MV-4-11 (cell line): ENCODE results near the gene KLHL11.

ENCODE experiments used
- DNase-seq: peaks from one replicate; lab custom pipeline; 2025; lab: John Stamatoyannopoulos, UW

KLHL11 gene, protein sequence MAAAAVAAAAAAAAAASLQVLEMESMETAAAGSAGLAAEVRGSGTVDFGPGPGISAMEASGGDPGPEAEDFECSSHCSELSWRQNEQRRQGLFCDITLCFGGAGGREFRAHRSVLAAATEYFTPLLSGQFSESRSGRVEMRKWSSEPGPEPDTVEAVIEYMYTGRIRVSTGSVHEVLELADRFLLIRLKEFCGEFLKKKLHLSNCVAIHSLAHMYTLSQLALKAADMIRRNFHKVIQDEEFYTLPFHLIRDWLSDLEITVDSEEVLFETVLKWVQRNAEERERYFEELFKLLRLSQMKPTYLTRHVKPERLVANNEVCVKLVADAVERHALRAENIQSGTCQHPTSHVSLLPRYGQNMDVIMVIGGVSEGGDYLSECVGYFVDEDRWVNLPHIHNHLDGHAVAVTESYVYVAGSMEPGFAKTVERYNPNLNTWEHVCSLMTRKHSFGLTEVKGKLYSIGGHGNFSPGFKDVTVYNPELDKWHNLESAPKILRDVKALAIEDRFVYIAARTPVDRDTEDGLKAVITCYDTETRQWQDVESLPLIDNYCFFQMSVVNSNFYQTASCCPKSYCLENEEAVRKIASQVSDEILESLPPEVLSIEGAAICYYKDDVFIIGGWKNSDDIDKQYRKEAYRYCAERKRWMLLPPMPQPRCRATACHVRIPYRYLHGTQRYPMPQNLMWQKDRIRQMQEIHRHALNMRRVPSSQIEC

DNA sequence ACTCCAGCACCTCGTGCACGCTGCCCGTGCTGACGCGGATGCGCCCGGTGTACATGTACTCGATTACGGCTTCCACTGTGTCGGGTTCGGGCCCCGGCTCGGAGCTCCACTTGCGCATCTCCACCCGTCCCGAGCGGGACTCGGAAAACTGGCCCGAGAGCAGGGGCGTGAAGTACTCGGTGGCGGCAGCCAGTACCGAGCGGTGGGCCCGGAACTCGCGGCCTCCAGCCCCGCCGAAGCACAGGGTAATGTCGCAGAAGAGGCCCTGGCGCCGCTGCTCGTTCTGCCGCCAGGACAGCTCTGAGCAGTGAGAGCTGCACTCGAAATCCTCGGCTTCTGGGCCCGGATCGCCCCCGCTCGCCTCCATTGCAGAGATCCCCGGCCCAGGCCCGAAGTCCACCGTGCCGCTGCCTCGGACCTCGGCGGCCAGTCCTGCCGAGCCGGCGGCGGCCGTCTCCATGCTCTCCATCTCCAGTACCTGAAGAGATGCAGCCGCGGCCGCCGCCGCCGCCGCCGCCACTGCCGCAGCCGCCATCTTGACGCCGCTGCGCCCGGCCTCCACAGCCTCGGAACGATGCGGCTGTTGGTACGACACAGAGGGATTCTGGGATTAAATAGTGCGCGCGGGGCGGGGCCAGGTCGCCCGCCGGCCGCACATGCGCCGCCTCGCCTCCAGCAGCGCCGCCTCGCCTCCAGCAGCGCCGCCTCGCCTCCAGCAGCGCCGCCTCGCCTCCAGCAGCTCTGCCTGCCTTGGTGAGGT, at the start of gene KLHL11:
TSS of gene KLHL11 (minus strand) at position 588 of the 760 bp plus-strand sequence. CDS start at position 535, 53 bp downstream.
- peak; percentile 80 for DNase-seq

DNA sequence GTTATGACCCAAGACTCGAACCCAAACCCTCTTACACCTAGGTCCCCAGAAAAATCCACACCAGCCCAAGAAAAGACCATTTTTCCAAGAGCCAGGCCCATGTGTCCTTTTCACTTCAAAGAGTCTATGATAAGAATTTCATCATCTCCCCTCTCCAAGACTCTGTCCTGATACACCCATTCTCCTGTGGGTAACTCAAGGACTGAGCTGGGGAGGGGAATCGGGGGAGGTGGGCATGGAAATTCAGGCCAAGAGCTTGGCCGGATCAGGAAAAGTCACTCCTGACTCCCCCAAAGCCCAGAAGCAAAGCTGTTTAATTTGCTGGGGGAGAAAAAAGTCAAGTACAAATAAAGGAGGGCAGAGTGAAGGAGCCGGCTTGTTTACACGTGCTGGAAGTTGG, 49.8 kb upstream of the KLHL11 start:
- DNase-seq, result no peak

DNA sequence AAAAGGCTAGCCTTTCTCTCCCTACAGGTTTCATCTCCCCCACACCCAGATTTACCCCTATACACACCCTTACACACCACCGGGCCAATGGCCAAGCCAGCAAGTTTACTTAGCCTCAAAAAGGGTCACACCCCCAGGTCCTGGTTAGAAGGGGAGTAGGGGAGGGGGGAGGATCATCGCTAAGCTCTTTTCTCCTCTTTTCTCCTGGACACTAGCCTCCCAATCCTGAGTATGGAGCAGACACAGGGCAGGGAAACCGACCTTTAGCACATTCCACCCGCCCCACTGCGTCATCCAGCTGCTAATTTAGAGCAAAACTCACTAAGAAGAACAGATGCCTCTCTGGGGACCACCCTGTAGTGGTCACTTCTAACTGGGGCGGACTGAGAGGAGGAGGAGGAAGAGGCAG, 49.1 kb upstream of the KLHL11 start:
- no peak for DNase-seq

DNA sequence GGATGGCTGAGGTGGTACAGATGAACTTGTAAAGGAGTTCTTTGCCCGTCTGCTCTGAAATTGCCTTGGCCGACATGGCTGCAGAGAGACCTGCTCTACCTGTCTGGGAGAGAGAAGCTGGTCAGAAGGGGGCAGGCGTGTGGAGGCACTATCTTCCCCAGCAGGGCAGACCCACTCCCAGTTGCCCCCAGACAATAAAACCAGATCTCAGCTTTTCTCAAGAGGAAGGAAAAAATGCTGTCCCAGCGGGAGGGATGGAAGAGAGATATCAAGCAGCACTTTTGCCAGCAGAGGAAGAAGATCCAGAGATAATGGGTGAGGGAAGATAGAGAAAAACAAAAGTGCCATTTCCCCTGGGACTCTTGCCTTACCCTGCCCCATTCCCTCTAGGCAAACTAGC, 48.6 kb upstream of the KLHL11 start:
- DNase-seq, result no peak

DNA sequence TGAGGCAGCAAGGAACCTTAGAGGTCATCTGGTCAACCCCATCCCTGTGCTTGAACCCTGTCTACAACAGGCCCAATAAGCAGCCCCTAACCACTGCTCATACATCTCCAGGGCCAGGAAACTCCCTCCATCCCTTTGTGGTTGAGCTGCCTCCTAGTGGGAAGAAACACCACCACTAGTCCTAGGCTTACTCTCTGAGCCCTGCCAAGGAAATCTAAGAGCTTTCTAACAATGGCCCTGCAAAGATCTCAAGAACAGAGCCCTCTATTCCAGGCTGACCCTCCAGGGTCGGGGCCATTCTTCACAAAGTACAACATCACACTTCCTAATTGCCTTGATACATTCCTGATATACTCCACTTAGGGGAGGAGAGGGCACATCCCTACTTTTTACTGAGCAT, 47.7 kb upstream of the KLHL11 start:
- no peak for DNase-seq

DNA sequence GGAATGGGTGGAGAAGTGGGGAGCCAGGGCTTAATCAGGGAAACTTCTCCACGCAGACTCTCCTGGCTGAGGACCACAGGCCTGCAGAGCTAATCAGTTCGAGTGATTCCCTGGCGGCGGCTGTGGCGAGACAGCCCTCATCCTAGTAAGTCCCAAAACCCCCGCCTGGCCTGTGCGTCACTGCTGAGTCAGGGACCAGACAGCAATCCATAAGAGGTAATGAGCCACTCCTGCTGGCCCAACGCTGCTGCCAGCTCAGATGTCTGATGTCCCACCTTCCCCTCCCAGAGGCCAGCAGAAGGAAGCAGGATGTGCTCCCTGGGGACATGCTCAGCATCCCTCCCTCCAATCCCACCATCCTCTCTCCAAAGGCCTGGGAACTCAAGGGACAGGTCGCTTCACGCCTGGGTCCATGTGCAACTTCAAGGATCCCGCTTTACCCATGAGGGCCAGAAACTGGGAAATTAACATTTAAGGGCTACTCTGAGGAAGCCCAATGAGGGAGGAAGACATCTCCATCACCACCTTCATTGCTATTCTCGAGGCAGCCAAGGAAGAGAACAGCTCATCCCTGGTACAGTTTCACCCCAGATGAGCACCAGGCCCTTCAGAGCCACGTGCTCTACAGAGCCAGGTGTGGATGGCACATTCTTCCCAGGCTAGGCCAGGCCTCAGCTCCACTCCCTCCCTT, 45.6 kb upstream of the KLHL11 start:
- no peak for DNase-seq

DNA sequence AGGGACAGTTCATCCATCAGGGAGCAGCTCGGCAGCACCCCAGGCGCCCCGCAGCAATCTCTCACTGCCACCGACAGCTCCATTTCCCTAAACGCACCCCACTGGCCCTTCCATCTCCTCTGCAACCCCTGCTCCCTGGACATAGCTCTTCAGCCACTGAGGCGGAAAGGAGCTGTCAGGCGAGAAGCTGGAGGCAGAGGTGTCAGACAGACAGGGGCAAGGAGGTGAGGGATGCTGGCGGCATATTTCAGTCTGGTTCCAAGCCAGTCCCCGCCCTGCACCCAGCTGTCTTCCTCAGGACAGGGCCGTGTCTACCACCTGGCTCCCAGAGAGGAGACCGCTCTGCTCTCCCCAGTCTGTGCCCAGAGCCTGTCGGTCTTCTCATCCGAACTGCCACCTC, 43.9 kb upstream of the KLHL11 start:
- no peak for DNase-seq

DNA sequence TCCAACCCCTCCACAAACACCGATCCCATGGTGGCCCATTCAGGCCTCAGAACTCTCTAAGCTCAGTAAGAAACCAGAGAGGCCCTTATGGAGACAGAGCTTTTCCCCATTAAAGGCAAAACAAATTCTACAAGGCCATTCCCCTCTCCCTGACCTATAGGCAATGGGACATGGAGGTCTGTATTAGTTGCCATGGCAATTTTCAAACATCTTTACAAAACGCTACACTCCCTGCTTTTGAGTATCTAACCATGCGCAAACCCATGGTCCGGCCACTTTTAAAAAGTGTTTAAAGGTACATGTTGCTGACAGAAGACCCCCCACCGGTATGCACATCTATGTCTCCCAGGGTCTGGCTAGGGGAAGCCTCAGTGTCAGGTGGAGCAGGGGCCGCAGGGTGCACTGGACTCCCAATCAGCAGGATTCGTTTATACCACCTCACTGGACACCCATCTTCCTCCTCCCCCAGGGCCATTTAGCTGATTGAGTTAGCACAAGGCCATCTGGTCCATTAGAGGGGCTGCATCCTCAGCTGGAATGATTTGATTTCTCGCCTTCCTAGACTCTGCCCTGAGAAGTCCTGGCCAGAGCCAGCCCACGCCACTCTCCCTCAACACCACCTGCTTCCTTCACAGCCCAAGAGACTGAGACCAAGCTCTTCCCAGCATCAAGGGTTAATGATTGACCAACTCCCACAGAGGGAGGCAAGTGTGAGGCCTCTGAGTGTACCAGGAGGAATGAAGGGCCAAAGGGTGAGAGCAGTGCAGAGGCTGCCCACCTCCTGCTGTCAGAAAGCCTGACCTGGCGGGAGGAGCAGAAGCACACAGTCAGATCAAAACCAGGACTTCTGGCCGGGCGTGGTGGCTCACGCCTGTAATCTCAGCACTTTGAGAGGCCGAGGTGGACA, 42.7 kb upstream of the KLHL11 start:
- no peak for DNase-seq

DNA sequence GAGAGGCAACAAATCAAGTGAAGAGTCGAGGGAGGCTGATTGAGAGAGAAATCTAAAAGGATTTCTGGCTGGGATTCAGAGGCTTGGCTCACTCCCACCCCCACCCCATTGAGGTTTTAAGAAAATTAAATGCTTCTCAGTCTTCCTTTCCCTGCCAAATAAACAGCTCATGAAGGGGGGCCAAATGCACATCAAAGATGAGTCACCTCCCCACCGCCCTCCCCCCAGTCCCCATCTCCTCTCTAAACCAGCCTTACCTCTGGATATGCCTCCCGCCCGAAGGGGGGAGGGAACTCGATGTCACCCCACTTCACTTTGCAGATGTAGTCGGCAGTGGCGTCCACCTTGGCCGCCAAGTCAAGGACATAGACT, 41.9 kb upstream of the KLHL11 start:
- DNase-seq, result no peak

DNA sequence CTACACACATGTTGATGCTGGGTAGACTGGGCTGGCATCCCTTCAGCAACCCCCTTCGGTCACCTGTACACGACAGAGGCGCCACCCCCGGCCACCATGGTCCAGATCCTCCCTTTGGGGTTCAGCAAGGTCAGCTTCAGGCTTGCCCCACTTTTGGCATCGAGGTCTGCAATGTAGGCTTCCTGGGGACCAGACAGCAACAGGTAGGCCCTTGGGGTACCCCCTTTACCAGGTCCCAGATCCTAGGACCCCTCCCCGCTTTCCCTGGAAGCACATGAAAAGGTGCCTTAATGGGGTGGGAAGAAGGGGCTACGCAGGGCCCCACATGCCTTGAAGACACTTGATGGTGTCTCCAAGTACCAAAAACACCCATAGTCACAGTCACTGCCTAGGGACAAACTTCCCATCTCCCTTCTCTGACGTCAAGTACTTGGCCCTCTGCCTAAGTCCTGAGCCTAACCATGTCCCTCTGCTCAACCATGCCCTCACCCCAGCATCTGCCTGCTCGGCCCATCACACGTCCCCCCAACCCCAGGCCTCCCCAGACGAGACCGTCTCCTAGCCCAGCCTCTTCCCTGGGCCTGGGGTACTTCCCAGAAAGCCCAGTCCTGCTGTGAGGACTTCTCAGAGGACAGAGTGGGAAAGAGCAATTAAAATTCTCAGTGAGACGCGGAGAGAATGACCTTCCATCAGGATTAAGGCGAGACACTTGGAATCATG, 41.4 kb upstream of the KLHL11 start:
- DNase-seq, result no peak

DNA sequence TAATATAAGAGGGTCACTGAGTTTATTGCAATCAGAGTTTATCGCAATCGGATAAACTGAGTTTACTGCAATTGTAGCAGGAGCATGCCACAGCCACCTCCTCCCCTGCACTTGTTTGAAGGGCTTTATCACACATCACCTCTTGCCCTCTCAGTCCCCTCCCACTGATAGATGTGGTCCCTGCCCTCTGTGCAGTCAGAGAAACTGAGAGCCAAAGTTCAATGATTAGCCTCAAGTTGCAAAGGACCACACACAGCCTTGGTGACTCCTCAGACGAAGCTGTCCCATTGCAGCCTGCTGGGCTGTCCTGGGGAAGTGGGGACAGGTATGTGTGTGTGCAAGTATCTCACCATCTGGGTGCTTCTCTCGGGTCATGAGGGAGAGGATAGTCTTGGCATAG, 39.9 kb upstream of the KLHL11 start:
- no peak for DNase-seq

DNA sequence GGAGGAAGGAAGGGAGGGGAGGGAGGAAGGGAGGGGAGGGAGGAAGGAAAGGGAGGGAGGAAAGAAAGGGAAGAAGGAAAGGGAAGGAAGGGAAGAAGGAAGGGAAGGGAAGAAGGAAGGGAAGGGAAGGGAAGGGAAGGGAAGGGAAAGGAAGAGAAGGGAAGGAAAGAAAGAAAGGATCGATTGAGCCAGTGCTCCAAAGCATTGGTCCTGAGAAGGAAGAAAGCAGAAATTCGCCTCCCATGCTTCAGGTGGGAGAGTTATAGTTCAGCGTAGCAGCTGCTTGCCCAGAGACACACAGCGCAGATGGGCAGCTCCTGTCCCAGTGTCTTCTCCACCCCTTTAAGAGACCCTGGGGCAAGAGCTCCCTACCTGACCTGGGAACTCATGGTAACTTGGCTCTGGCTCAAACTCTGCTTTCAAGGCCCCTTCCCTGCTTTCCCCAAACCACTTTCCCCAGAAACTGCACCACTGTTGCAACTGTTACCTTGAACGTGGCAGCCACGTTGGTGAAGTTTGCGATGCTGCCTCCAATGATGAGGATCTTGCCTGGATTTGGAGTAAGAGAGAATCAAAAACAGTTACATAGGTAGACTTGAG, 39.1 kb upstream of the KLHL11 start:
- DNase-seq, result no peak

DNA sequence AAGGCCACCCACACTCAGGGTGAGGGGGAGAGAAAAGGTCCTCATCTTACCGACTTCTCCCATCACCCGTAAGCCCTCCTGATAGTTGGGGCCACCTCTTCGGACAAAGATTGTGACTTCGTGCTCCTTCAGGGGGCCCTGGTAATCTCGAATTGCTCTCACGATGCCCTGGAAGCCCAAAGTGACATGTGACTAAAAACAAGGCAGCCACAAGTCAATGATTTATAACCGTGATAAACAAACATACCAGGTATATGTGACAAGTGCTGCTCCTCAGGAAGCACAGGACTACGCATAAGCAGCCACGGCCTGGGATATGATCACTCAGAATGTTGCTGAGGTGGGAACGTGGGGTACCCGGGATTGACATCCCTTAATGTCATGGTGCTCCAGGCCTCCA, 36.4 kb upstream of the KLHL11 start:
- DNase-seq, result no peak

DNA sequence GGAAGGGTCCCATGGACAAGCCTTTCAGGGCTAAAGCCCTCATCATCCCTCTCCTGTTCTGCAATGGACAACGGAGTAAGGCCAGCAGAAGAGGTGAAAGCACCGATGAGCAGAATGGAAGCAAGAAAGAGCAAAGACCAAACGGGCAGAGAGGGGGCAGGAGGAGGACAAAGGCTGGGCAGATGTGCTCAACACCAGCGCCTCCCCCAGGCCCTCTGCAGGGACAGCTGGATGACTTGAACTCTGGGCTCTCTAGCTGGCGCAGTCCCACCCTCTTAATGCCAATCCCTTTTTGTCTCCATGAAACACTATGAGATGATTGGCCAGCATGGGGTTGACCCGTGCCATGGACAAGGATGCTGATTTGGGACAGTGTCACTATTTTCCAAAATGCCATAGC, 31.5 kb upstream of the KLHL11 start:
- no peak for DNase-seq

DNA sequence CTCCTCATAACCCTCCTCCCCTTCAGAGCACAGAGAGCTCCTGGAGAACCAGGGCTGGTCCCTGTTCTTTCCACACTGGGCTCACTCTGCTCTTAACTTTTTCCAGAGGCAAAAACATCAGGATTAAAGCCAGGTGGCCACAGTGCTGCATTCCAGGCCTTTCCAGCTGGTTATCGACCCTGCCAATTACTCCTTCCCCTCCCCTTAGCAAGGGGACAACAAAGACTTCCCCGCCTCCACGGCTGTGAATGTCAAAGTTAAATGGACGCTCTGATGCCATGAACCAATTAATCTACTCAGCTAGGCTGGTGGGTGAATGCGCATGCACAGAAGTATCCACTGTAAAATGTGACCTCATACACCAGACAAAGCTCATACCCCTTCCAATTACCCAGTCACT, 30.4 kb upstream of the KLHL11 start:
- DNase-seq, result no peak

DNA sequence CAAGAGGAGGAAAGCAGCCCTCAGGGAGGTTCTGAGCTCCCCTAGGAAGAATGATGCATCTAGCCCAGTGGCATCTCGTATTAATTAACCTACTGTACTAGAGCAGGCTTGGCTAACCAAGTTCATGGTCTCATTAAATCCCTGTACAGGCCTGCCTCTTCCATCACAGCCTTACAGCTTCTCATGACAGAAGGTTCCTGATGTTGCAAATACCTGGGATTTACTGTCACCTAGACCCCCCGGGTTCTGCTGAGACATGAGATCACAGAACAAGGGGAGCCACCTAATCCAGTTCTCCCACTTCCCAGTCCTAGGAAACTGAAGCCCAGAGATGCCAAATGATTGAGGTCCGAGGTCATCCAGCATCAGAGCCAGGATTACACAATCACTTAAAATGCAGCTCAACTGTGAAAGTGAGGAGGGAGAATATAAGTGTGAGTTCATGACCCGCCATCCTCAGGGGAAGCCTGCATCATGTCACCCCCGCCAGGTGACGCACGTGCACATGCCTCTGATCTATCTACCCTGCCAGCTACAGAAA, 29.6 kb upstream of the KLHL11 start:
- no peak for DNase-seq

DNA sequence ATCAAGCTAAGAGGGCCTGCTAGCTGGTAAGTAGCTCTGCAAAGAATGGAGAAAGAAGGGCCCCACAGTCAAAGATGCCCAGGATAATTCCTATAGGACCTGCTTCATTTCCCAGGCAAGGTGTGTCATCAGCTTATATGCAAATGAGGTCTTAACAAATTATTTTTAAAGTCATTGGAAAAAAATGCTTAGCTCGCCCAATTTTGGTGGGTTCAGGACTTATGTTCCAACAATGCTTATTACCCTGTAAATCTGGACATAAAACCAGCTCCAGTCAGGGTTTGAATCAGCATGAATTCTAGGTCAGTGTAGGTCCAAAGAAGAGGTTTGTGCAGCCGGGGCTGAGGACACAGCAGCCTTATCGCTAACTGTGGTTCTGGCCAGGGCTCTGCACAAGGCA, 28.2 kb upstream of the KLHL11 start:
- DNase-seq, result no peak

DNA sequence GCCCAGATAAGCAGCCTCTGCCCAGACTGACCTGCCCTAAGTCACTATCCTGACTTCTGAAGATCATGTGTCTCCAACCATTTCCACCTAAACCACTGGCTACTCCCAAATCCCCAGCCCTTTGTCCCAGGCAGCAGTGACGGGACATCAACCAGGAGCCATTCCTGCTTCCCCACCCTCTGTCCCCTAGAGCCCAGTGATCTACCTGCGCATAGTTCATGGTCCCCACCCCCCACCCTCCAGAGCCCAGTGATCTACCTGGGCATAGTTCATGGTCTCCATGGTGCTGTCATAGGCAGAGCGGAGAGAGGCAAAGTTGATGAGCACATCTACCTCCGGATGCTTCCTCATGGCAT, 26.8 kb upstream of the KLHL11 start:
- no peak for DNase-seq

DNA sequence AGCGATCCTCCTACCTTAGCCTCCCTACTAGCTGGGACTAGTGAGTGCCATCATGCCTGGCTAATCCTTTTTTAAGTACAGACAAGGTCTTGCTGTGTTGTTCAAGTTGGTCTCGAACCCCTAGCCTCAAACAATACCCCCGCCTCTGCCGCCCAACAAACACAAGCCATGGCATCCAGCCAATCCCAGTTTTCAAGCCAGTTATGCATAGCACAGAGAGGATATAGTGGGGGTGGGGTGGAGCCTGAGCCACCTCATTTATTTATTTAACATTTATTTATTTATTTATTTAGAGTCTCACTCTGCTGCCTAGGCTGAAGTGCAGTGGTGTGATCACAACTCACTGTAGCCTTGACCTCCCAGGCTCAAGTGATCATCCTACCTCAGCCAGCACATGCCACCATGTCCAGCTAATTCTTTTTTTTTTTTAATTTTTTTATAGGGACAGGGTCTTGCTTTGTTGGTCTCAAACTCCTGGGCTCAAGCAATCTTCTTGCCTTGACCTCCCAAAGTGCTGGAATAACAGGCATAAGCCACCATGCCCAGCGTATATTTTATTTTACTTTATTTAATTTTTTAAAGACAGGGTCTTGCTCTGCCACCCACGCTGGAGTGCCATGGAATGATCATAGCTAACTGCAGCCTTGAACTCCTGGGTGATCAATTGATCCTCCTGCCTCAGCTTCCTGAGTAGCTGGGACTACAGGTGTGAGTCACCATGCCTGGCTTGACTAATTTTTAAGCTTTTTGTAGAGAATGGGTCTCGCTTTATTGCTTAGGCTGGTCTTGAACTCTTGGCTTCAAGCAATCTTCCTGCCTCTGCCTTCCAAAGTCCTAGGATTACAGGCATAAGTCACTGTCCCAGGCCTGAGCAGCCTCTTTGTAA, 26.2 kb upstream of the KLHL11 start:
- DNase-seq, result no peak
